HepG2 (cell line): ENCODE measurements around the gene KANSL1.

Source experiments
- MED8 ChIP-seq: sonication (generic); formaldehyde crosslinking; IDR thresholded peaks from 2 replicates; pipeline ENCODE4 v1.8.1; 2023; ENCODE audit warnings: mild to moderate bottlenecking, missing genetic modification reagents; ENCODE audit not compliant: insufficient replicate concordance
- POLR2A ChIP-seq, 2 experiments: IDR thresholded peaks; 2 replicates each; pipeline ENCODE4 v1.6.1; 2011; ENCODE audit warnings: low read depth in 2 of 2, low read length in 2 of 2, mild to moderate bottlenecking in 1 of 2, moderate library complexity in 1 of 2; ENCODE audit not compliant: insufficient read depth in 1 of 2
- REL ChIP-seq: sonication (generic); formaldehyde crosslinking; conservative IDR thresholded peaks from 2 replicates; pipeline ENCODE4 v1.8.0; 2022; ENCODE audit warnings: mild to moderate bottlenecking, missing genetic modification reagents, moderate library complexity
- ZNF282 ChIP-seq: fragments of 450-650 bp; IDR thresholded peaks from 2 replicates; pipeline ENCODE4 v1.6.1; 2018; ENCODE audit not compliant: partially characterized antibody
- TF ChIP-seq, protein P1 (sequence below): sonication (generic); formaldehyde crosslinking; IDR thresholded peaks from 2 replicates; pipeline ENCODE4 v1.4.0; 2020; ENCODE audit warnings: mild to moderate bottlenecking, missing genetic modification reagents
- TF ChIP-seq, protein P2 (sequence below): sonication (generic); formaldehyde crosslinking; IDR thresholded peaks from 2 replicates; pipeline ENCODE4 v1.5.0; 2020; ENCODE audit warnings: mild to moderate bottlenecking, missing genetic modification reagents, moderate library complexity
- TF ChIP-seq, protein P3 (sequence below), 2 experiments: IDR thresholded peaks; 2 replicates each; pipeline ENCODE4 v1.6.1; 2011 to 2012; ENCODE audit warnings: low read length in 2 of 2, borderline replicate concordance in 1 of 2, low read depth in 1 of 2, mild to moderate bottlenecking in 1 of 2, moderate library complexity in 1 of 2

DNA sequence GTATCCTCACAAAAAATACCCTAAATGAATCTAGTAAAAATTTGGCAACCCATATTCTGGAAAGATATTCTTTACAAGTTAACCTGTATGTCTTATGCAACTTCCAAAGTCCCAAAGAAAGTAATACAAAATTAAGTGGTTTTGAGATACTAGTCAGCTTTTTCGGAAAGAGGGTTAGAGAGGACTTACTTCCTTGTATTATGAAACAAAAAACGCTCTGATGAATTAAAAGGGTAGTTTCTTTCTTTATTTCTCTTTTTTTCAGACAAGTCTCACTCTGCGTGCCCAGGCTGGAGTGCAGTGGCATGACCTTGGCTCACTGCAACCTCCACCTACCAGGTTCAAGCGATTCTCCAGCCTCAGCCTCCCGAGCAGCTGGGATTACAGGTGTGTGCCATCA, 51.6 kb downstream of the KANSL1 start:
- TF ChIP-seq, protein P1, sequence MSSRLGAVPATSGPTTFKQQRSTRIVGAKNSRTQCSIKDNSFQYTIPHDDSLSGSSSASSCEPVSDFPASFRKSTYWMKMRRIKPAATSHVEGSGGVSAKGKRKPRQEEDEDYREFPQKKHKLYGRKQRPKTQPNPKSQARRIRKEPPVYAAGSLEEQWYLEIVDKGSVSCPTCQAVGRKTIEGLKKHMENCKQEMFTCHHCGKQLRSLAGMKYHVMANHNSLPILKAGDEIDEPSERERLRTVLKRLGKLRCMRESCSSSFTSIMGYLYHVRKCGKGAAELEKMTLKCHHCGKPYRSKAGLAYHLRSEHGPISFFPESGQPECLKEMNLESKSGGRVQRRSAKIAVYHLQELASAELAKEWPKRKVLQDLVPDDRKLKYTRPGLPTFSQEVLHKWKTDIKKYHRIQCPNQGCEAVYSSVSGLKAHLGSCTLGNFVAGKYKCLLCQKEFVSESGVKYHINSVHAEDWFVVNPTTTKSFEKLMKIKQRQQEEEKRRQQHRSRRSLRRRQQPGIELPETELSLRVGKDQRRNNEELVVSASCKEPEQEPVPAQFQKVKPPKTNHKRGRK (CRISPR knock-in tag): no peak
- TF ChIP-seq MED8 (CRISPR knock-in tag) (no peak), ZNF282 (no peak), POLR2A (IDR thresholded peaks at IDR 0.05; ENCODE audit: insufficient read depth in 1 of 2, low read depth in 2 of 2, low read length in 2 of 2) (no peak), REL (no peak)
- TF ChIP-seq, protein P2, sequence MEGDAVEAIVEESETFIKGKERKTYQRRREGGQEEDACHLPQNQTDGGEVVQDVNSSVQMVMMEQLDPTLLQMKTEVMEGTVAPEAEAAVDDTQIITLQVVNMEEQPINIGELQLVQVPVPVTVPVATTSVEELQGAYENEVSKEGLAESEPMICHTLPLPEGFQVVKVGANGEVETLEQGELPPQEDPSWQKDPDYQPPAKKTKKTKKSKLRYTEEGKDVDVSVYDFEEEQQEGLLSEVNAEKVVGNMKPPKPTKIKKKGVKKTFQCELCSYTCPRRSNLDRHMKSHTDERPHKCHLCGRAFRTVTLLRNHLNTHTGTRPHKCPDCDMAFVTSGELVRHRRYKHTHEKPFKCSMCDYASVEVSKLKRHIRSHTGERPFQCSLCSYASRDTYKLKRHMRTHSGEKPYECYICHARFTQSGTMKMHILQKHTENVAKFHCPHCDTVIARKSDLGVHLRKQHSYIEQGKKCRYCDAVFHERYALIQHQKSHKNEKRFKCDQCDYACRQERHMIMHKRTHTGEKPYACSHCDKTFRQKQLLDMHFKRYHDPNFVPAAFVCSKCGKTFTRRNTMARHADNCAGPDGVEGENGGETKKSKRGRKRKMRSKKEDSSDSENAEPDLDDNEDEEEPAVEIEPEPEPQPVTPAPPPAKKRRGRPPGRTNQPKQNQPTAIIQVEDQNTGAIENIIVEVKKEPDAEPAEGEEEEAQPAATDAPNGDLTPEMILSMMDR (CRISPR knock-in tag): no peak
- TF ChIP-seq, protein P3, sequence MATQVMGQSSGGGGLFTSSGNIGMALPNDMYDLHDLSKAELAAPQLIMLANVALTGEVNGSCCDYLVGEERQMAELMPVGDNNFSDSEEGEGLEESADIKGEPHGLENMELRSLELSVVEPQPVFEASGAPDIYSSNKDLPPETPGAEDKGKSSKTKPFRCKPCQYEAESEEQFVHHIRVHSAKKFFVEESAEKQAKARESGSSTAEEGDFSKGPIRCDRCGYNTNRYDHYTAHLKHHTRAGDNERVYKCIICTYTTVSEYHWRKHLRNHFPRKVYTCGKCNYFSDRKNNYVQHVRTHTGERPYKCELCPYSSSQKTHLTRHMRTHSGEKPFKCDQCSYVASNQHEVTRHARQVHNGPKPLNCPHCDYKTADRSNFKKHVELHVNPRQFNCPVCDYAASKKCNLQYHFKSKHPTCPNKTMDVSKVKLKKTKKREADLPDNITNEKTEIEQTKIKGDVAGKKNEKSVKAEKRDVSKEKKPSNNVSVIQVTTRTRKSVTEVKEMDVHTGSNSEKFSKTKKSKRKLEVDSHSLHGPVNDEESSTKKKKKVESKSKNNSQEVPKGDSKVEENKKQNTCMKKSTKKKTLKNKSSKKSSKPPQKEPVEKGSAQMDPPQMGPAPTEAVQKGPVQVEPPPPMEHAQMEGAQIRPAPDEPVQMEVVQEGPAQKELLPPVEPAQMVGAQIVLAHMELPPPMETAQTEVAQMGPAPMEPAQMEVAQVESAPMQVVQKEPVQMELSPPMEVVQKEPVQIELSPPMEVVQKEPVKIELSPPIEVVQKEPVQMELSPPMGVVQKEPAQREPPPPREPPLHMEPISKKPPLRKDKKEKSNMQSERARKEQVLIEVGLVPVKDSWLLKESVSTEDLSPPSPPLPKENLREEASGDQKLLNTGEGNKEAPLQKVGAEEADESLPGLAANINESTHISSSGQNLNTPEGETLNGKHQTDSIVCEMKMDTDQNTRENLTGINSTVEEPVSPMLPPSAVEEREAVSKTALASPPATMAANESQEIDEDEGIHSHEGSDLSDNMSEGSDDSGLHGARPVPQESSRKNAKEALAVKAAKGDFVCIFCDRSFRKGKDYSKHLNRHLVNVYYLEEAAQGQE (IDR thresholded peaks at IDR 0.05; ENCODE audit: borderline replicate concordance in 1 of 2, low read depth in 1 of 2, low read length in 2 of 2): no peak
